Keratinocyte (primary cell): Measurements from ENCODE around the gene ELOA.

Source experiments
- CTCF ChIP-seq, 3 experiments: IDR thresholded peaks in 1 of 3; conservative IDR thresholded peaks in 1 of 3; optimal IDR thresholded peaks in 1 of 3; 2 replicates in 2 of 3; 3 replicates in 1 of 3; pipeline versions ENCODE3 to v1.5.1; 2011; ENCODE audit warnings: low read length in 3 of 3, mild to moderate bottlenecking in 3 of 3, moderate library complexity in 2 of 3, control low read depth in 1 of 3, inconsistent platforms in 1 of 3; ENCODE audit not compliant: insufficient read depth in 2 of 3; ENCODE audit errors: extremely low read depth in 1 of 3
- EZH2 ChIP-seq: IDR thresholded peaks from one replicate; pipeline ENCODE4 v1.6.1; 2012; ENCODE audit warnings: inconsistent platforms, mild to moderate bottlenecking, low read length, moderate library complexity

GRCh38 chr1:23699280-23700179 is 43.7 kb upstream of the ELOA start:
- TF ChIP-seq EZH2: no peak
- TF ChIP-seq CTCF (optimal IDR thresholded peaks at IDR 0.05 in 1 of 3, IDR thresholded peaks at IDR 0.05 in 1 of 3, conservative IDR thresholded peaks at IDR 0.05 in 1 of 3; ENCODE audit: extremely low read depth in 1 of 3, insufficient read depth in 2 of 3, low read length in 3 of 3): no peak
